ENCODE data around the gene STX1B. TPM values are rescaled to one million over a fixed set of nuclear protein-coding genes. Genes with fewer than 3 reads are reported as not detected.

Gene STX1B
- total and polyA plus RNA-seq, 3 experiments from 2014 or later, result 0.03 to 0.79 (median 0.40) TPM

DNA sequence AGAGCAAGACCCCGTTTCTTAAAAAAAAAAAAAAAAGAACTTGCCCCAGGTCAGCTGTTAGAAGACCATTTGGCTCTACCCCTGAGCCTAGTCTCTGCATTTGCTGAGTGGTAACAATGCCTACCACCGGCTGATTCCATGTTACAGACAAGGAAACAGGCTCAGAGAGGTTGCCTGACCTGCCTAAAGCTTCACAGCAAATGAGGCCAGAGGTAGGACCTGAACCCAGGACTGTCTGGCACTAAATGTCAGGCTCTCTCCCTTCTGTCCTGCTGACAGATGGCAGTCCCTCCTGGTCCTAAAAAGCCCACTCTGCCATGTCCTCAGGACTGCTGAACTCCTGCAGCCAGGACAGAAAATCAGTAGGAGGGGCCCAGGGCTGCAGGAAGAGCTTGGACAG, 5.8 kb downstream of the STX1B start:
- Histone ChIP-seq H3K4me3 (ENCODE audit: low read length) (no peak overlapping the region), H3K27me3 (ENCODE audit: insufficient read depth, low read length, poor library complexity, severe bottlenecking) (no peaks in the 10 kb centered on the region), H3K4me1 (ENCODE audit: insufficient read depth, low read length) (no peaks in the 10 kb centered on the region), H3K36me3 (ENCODE audit: insufficient read depth, low read length) (no peaks in the 10 kb centered on the region), H3K9me3 (ENCODE audit: low read length) (no peaks in the 10 kb centered on the region), H3K27ac (ENCODE audit: low read depth, low read length) (no peak overlapping the region)
- H3K27me3 Mint-ChIP-seq, result peaks cover under 1 to 6% of the 10 kb centered on the region in 2 donors
- no peak overlapping the region for H3K4me3 Mint-ChIP-seq
- no peak for DNase-seq
- ChIA-PET POLR2A (no interaction called here), CTCF (interaction anchor here (3.0 kb wide), 1 partner anchor 19 kb away, joined by 10 read pairs; the partner anchor contains the start of gene HSD3B7)
- peaks cover 0 to under 1% (median 0%) of the 10 kb centered on the region in 3 donors for H3K4me1 Mint-ChIP-seq
- peaks cover 0 to 2% (median 0%) of the 10 kb centered on the region in 5 donors for H3K9me3 Mint-ChIP-seq
- H3K27ac Mint-ChIP-seq, result no peak overlapping the region
- H3K36me3 Mint-ChIP-seq, result no peaks in the 10 kb centered on the region

GRCh38 chr16:31003744-31004143, 6.7 kb downstream of the STX1B start:
- H3K9me3 Mint-ChIP-seq, result peaks cover 0 to 2% (median 0%) of the 10 kb centered on the region in 5 donors
- no peak overlapping the region for H3K27ac Mint-ChIP-seq
- Histone ChIP-seq H3K36me3 (ENCODE audit: insufficient read depth, low read length) (no peaks in the 10 kb centered on the region), H3K27ac (ENCODE audit: low read depth, low read length) (no peak overlapping the region), H3K4me1 (ENCODE audit: insufficient read depth, low read length) (no peaks in the 10 kb centered on the region), H3K9me3 (ENCODE audit: low read length) (no peaks in the 10 kb centered on the region), H3K27me3 (ENCODE audit: insufficient read depth, low read length, poor library complexity, severe bottlenecking) (no peaks in the 10 kb centered on the region), H3K4me3 (ENCODE audit: low read length) (no peak overlapping the region)
- no peak overlapping the region for H3K4me3 Mint-ChIP-seq
- peaks cover 0 to 6% of the 10 kb centered on the region in 2 donors for H3K27me3 Mint-ChIP-seq
- H3K36me3 Mint-ChIP-seq, result no peaks in the 10 kb centered on the region
- CTCF ChIA-PET, result interaction anchor here (1.0 to 3.0 kb wide), 2 partner anchors 18 to 19 kb away, joined by 3 to 10 read pairs; partner anchors contain the start of gene HSD3B7
- POLR2A ChIA-PET, result interaction anchor here (0.6 kb wide), 1 partner anchor 237 kb away, joined by 5 read pairs; no protein-coding TSS in a partner anchor
- H3K4me1 Mint-ChIP-seq, result no peaks in the 10 kb centered on the region
- DNase-seq, result no peak

GRCh38 chr16:31002862-31003341, 7.5 kb downstream of the STX1B start:
- POLR2A ChIA-PET, result interaction anchor here (0.6 kb wide), 1 partner anchor 177 kb away, joined by 12 read pairs; the partner anchor contains the start of gene FUS
- no peaks in the 10 kb centered on the region for H3K36me3 Mint-ChIP-seq
- H3K4me3 Mint-ChIP-seq, result no peak overlapping the region
- CTCF ChIA-PET, result interaction anchor here (1.0 to 3.0 kb wide), 2 partner anchors 17 to 19 kb away, joined by 3 to 10 read pairs; partner anchors contain the start of gene HSD3B7
- no peak overlapping the region for H3K27ac Mint-ChIP-seq
- H3K27me3 Mint-ChIP-seq, result peaks cover 0 to 3% of the 10 kb centered on the region in 2 donors
- no peak for DNase-seq
- H3K36me3 ChIP-seq (ENCODE audit: insufficient read depth, low read length), result no peaks in the 10 kb centered on the region
- H3K27me3 ChIP-seq (ENCODE audit: insufficient read depth, low read length, poor library complexity, severe bottlenecking), result no peaks in the 10 kb centered on the region
- H3K9me3 Mint-ChIP-seq, result peaks cover 0 to 2% (median 0%) of the 10 kb centered on the region in 5 donors
- no peak overlapping the region for H3K27ac ChIP-seq (ENCODE audit: low read depth, low read length)
- H3K4me1 Mint-ChIP-seq, result no peaks in the 10 kb centered on the region
- H3K4me1 ChIP-seq (ENCODE audit: insufficient read depth, low read length), result no peaks in the 10 kb centered on the region
- H3K4me3 ChIP-seq (ENCODE audit: low read length), result no peak overlapping the region
- H3K9me3 ChIP-seq (ENCODE audit: low read length), result no peaks in the 10 kb centered on the region

DNA sequence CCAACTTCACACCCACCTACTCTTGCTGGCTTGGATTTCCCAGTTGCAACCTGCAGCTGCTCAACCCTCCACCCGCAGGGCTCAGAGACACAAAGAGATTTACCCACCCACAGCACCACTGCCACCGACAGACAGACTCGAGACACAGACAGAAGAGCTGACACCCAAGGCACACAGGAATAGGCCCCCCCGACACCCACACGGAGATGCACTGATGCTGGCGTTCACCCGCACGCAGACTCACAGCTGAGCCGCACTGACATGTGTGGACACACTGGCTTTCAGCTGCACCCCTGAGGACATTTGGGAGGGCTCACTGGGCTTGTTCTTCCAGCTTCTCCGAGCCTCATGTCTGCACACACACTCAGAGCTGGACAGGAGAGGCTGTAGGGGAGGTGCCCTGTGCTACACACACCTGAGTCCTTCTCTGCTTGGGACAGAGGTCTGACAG, 8.2 kb downstream of the STX1B start:
- POLR2A ChIA-PET, result interaction anchor here (0.6 kb wide), 1 partner anchor 178 kb away, joined by 12 read pairs; the partner anchor contains the start of gene FUS

GRCh38 chr16:31001507-31002249, 8.8 kb downstream of the STX1B start:
- peaks cover 0 to 2% (median 0%) of the 10 kb centered on the region in 5 donors for H3K9me3 Mint-ChIP-seq
- ChIA-PET POLR2A (no interaction called here), CTCF (interaction anchor here (3.0 kb wide), 1 partner anchor 16 kb away, joined by 10 read pairs; the partner anchor contains the start of gene HSD3B7)
- Histone ChIP-seq H3K27me3 (ENCODE audit: insufficient read depth, low read length, poor library complexity, severe bottlenecking) (no peaks in the 10 kb centered on the region), H3K4me3 (ENCODE audit: low read length) (no peak overlapping the region), H3K36me3 (ENCODE audit: insufficient read depth, low read length) (no peaks in the 10 kb centered on the region), H3K27ac (ENCODE audit: low read depth, low read length) (no peak overlapping the region), H3K4me1 (ENCODE audit: insufficient read depth, low read length) (peaks cover 8% of the 10 kb centered on the region), H3K9me3 (ENCODE audit: low read length) (no peaks in the 10 kb centered on the region)
- no peaks in the 10 kb centered on the region for H3K36me3 Mint-ChIP-seq
- no peak overlapping the region for H3K4me3 Mint-ChIP-seq
- H3K27ac Mint-ChIP-seq, result peak overlapping the region in 1 of 8 donors; percentile 32
- H3K27me3 Mint-ChIP-seq, result peaks cover 0 to 3% of the 10 kb centered on the region in 2 donors
- peaks cover 0 to 4% (median 2%) of the 10 kb centered on the region in 3 donors for H3K4me1 Mint-ChIP-seq
- DNase-seq, result no peak

More for the DNA sequence above, 8.2 kb downstream of the STX1B start:
- Histone ChIP-seq H3K27me3 (ENCODE audit: insufficient read depth, low read length, poor library complexity, severe bottlenecking) (no peaks in the 10 kb centered on the region), H3K4me1 (ENCODE audit: insufficient read depth, low read length) (peaks cover 4% of the 10 kb centered on the region), H3K4me3 (ENCODE audit: low read length) (no peak overlapping the region), H3K9me3 (ENCODE audit: low read length) (no peaks in the 10 kb centered on the region), H3K36me3 (ENCODE audit: insufficient read depth, low read length) (no peaks in the 10 kb centered on the region), H3K27ac (ENCODE audit: low read depth, low read length) (no peak overlapping the region)
- H3K4me1 Mint-ChIP-seq, result no peaks in the 10 kb centered on the region
- no peak overlapping the region for H3K4me3 Mint-ChIP-seq
- CTCF ChIA-PET, result interaction anchor here (3.0 kb wide), 1 partner anchor 17 kb away, joined by 10 read pairs; the partner anchor contains the start of gene HSD3B7
- H3K36me3 Mint-ChIP-seq, result no peaks in the 10 kb centered on the region
- peaks cover 0 to 2% (median 0%) of the 10 kb centered on the region in 5 donors for H3K9me3 Mint-ChIP-seq
- H3K27me3 Mint-ChIP-seq, result peaks cover 0 to 3% of the 10 kb centered on the region in 2 donors
- no peak for DNase-seq
- peak overlapping the region in 1 of 8 donors; percentile 32 for H3K27ac Mint-ChIP-seq

- no peak overlapping the region for H3K4me3 Mint-ChIP-seq
- Histone ChIP-seq H3K27me3 (ENCODE audit: insufficient read depth, low read length, poor library complexity, severe bottlenecking) (no peaks in the 10 kb centered on the region), H3K4me3 (ENCODE audit: low read length) (no peak overlapping the region), H3K4me1 (ENCODE audit: insufficient read depth, low read length) (peaks cover 13% of the 10 kb centered on the region), H3K36me3 (ENCODE audit: insufficient read depth, low read length) (no peaks in the 10 kb centered on the region), H3K27ac (ENCODE audit: low read depth, low read length) (no peak overlapping the region), H3K9me3 (ENCODE audit: low read length) (no peaks in the 10 kb centered on the region)
- POLR2A ChIA-PET, result no interaction called here
- no peak for DNase-seq
- H3K9me3 Mint-ChIP-seq, result peaks cover 0 to 2% (median 0%) of the 10 kb centered on the region in 5 donors
- peaks cover 0 to 9% (median 6%) of the 10 kb centered on the region in 3 donors for H3K4me1 Mint-ChIP-seq
- no peaks in the 10 kb centered on the region for H3K27me3 Mint-ChIP-seq
- H3K27ac Mint-ChIP-seq, result no peak overlapping the region
- H3K36me3 Mint-ChIP-seq, result no peaks in the 10 kb centered on the region
- CTCF ChIA-PET, result interaction anchor here (3.0 kb wide), 1 partner anchor 141 kb away, joined by 10 read pairs; no protein-coding TSS in a partner anchor
These were observed 9.6 kb downstream of the STX1B start for GRCh38 chr16:31000671-31001382.

DNA sequence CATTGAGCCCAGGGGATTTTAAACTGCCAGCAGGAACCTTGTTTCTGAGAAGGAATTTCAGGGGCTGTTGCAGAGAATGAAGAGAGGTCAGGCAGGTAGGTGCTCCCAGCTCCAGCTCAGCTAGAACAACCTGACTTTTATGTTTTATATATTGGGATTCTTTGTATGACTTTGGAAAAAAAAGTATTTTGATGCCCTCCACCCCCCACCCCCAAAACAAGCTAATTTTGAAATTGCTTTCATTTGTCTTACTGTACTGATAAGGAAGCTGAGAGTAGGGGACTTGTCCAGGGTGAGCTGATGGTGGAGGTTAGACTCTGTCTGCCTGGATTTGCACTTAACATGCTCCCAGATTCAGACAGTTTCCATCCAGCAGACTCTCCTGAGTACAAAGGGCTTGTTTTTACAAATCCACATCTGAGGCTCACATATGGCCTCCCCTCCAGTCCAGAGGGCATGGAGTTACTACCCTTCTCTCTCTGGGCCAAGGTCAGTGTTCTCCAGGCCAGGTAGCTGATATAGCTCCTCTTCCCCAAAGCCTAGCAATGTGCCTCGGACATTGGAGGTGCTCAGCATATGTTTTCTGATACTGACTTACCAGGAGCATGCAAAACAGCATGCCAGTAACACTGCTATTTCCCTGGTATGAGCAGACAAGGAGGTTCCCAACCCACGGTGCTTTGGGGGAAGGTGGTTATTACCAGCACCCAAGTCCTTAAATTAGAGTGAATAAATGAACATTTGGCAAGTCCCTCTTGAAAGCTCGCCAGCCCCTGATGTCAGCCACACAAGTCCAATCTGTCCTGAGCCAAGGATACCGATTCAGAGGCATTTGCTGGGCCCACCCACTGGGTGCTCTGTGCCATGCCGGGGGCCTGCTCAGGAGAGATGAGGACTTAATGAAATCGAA, 11.3 kb downstream of the STX1B start:
- Mint-ChIP-seq H3K9me3 (peaks cover 0 to 2% (median 0%) of the 10 kb centered on the region in 5 donors), H3K4me1 (peaks cover 0 to 9% (median 6%) of the 10 kb centered on the region in 3 donors), H3K36me3 (no peaks in the 10 kb centered on the region), H3K4me3 (no peak overlapping the region), H3K27me3 (no peaks in the 10 kb centered on the region), H3K27ac (peak overlapping the region in 2 of 8 donors; percentile 29 to 77)
- Histone ChIP-seq H3K27me3 (ENCODE audit: insufficient read depth, low read length, poor library complexity, severe bottlenecking) (no peaks in the 10 kb centered on the region), H3K27ac (ENCODE audit: low read depth, low read length) (no peak overlapping the region), H3K4me1 (ENCODE audit: insufficient read depth, low read length) (peaks cover 13% of the 10 kb centered on the region), H3K4me3 (ENCODE audit: low read length) (no peak overlapping the region), H3K9me3 (ENCODE audit: low read length) (no peaks in the 10 kb centered on the region), H3K36me3 (ENCODE audit: insufficient read depth, low read length) (no peaks in the 10 kb centered on the region)
- DNase-seq, result no peak
- POLR2A ChIA-PET, result interaction anchor here (0.5 to 0.9 kb wide), 4 partner anchors 52 to 472 kb away, joined by 3 to 7 read pairs (median 3); partner anchors contain the start of genes FUS and ZNF646
- CTCF ChIA-PET, result interaction anchor here (3.0 kb wide), 1 partner anchor 143 kb away, joined by 10 read pairs; no protein-coding TSS in a partner anchor

Data from CD8-positive, alpha-beta memory T cell (primary cell).